GM12892 (cell line): ENCODE results near the gene ALDH18A1.

Experiments used
- POLR2A ChIP-seq: IDR thresholded peaks from 2 replicates; pipeline ENCODE4 v1.6.1; 2011; ENCODE audit warnings: low read depth, low read length, control low read depth
- POLR2AphosphoS5 ChIP-seq: IDR thresholded peaks from 2 replicates; pipeline ENCODE4 v1.6.1; 2011; ENCODE audit warnings: low read depth, low read length, control low read depth
- TAF1 ChIP-seq: IDR thresholded peaks from 2 replicates; pipeline ENCODE4 v1.6.1; 2011; ENCODE audit warnings: low read depth, mild to moderate bottlenecking, control low read depth, low read length, borderline replicate concordance

DNA sequence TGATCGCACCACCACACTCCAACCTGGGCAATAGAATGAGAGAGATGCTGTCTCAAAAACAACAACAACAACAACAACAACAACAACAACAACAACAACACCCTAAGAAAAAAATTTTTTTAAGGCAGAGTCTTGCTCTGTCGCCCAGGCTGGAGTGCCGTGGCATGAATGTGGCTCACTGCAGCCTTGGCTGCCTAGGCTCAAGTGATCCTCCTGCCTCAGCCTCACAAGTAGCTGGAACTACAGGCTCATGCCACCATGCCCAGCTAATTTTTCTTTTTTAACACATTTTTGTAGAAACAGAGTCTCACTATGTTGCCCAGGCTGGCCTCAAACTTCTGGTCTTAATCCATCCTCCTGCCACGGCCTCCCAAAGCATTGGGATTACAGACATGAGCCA is 18.6 kb downstream of the ALDH18A1 start:
- TF ChIP-seq POLR2AphosphoS5 = no peak
- no peak for TF ChIP-seq POLR2A
- TF ChIP-seq TAF1 = no peak
